GM12872 (cell line): ENCODE results near the gene ATP6V0C.

Experiments
- CTCF ChIP-seq: IDR thresholded peaks from 3 replicates; pipeline ENCODE4 v1.5.1; 2011; ENCODE audit warnings: low read depth, mild to moderate bottlenecking, low read length, moderate library complexity; ENCODE audit not compliant: insufficient read depth

The ATP6V0C gene

DNA sequence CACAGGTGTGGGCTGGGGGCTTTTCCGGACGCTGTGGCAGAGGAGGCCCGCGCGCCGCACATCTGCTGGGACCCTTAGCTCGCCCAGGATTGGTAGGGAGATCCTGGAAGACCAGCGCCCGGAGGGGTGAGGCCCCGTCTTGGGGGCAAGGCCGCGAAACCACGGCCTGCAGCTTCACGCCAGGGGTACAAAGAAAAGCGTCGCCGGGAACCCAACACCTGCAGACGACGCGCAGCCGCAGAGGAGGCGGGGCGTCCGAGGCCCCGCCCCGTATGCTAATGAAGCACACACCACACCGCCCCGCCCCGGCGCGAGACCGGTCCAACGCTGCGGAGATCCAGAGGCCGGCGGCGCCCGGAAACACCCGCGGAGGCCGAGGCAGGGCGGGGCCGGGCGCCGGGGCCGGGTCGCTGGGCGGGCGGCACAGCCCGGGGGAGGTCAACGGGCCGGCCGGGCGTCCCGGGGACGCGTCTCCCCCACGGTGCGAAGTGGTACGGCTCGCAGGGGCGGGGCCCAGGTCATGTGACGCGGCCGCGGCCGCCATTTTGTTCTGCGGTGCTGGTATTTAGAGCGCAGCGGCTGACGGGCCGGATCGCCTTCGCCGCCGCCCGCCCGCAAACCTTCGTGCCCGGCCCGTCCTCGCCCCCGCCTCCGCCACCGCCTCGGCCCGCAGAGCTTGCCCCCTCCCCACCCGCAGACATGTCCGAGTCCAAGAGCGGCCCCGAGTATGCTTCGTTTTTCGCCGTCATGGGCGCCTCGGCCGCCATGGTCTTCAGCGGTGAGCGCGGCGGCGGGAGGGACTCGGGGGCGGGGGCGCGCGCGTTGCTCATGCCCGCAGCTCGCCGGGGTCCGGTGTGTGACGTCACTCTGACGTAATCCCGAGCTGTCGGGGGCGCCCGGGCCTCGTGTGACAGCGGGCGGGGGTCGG lies at the start of gene ATP6V0C:
Gene ATP6V0C, plus strand, starts transcription at position 548 of the 928 bp plus-strand sequence. Its CDS starts 152 bp downstream, at position 700.
- TF ChIP-seq CTCF = no peak

- TF ChIP-seq CTCF = no peak
These were observed 49.4 kb upstream of the ATP6V0C start for GRCh38 chr16:2464333-2464732.

DNA sequence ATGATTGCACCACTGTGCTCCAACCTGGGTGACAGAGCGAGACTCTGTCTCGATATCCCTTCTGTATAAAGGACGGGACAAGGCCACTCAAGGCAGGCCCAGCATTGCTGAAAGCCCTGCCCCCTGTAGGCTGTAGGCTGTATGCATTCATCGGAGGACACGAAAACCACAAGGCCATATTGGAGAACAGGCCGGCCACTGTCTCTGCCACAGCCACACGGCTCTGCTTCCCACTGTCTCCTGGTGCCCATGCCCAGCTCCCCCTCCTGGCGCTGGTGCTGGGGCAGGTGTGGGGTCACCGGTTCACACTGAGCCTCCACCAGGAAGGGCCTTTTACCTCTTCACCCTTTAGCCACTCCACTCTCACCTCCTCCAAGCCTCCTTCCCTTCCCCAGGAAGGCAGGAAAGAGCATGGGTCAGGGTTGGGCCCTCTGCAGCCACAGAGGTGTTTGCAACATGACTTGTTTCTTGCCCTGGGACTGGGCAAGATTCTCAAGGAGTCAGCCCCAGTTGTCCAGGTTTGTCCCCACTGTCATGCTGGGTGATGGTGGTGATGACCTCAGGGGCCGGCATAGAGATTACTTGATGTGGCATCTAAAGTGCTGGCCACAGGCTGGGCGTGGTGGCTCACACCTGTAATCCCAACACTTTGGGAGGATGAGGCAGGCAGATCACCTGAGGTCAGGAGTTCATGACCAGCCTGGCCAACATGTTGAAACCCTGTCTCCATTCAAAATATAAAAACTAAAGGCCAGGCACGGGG lies 47.9 kb upstream of the ATP6V0C start:
- peak; percentile 45; the same call in 2 of the 3 replicates for TF ChIP-seq CTCF

DNA sequence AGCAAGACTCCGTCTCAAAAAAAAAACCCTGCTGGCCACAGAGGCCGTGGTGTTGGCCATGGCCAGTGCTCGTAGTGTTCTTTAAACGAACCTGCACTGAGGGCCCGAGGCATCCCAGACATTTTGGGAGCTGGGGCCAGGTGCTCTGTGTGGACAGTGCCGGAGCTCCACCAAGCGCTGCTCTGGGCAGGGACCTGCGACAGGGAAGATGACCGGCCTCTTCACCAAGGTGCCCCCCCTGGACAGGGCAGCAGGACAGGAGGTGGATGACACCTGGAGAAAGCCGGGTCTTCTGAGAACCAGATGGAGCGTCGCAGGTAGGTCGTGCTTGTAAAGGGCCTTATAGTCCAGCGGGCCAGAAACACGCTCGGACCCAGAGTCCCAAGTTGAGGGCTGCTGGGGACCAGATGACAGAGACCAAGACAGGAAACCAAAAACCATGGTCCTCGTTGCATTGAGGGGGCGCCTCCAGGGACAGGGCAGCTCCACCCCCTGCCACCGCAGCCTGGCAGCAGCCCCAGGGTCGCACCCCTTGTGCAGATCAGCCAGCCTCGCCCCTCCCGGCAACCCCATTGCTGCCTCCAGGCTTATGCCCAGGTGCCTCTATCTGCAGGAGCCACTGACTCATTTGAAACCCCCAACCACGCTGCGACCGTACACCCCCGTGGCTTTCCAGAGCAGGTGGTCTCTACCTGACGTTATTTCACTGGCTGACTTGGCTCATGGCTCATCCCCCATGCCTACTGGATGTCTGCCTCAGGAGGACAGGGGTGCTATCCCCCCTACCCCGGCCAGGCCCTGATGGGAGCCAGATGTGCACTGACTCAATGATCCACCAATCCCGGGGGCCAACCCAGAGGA lies 46.9 kb upstream of the ATP6V0C start:
- no peak for TF ChIP-seq CTCF

GRCh38 chr16:2467528-2468232 lies 46.1 kb upstream of the ATP6V0C start:
- peak; percentile 26; the same call in 1 of the 3 replicates for TF ChIP-seq CTCF

DNA sequence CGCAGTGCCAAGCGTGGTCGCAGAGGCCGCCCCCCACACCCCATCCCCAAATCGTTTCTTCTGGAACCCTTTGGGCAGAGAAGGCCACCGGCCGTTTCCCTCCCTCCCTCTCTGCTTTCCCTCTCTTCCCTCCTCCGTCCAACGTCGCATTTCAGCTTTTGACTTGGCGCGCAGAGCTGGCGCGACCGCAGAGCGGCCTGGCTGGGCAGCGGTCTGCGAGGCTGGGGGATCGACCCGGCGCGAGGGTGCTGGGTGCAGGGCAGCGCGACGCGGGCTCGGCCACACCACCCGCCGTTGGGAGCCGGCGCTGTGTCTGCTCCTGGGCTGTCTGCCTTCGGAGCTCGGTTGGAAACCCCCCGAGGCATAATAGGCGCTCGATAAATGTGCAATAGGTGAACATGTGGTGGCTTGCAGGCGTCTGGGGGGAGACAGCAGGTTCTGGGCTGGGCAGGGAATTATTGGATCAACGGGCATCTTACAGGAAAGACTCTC lies 45.5 kb upstream of the ATP6V0C start:
- TF ChIP-seq CTCF = no peak
